Left renal pelvis (tissue), 4 donors: ENCODE measurements around the gene C1QTNF8. TPM values are rescaled to one million over a fixed set of nuclear protein-coding genes. Genes with fewer than 3 reads are reported as not detected.
"Not testable (repeated sequence)": the region's sequence is repeated elsewhere in the genome, so short reads cannot be mapped to it uniquely, and the experiment has no call there.

Source experiments
- DNase-seq, 4 donors: peaks; one replicate each; pipeline ENCODE4 v3.0.0-alpha.2; 2013; ENCODE audit warnings: low read depth in 4 of 4, low spot score in 3 of 4
- polyA plus RNA-seq, 4 donors: library from polyadenylated mRNA; unstranded; fragments of 120-200 nt; gene quantifications; one replicate each; pipeline ENCODE4 v1.2.1, GENCODE V29; 2013; ENCODE audit not compliant: insufficient read length in 4 of 4

C1QTNF8 gene
- polyA plus RNA-seq, 4 donors, result not detected

- DNase-seq, result no peak
Measured at GRCh38 chr16:1095450-1096168, 435 bp downstream of the C1QTNF8 start.

- DNase-seq, result no peak
Measured at GRCh38 chr16:1094601-1095449, 1.2 kb downstream of the C1QTNF8 start.

- DNase-seq, result no peak
Measured at GRCh38 chr16:1094124-1094479, 1.9 kb downstream of the C1QTNF8 start.

GRCh38 chr16:1093284-1094123, 2.5 kb downstream of the C1QTNF8 start:
- no peak for DNase-seq

- not testable (repeated sequence) for DNase-seq
Measured at GRCh38 chr16:1092685-1093283, 3.3 kb downstream of the C1QTNF8 start.

GRCh38 chr16:1091992-1092552, 4.0 kb downstream of the C1QTNF8 start:
- no peak for DNase-seq

- DNase-seq, result peak in 1 of 4 donors; percentile 57
Measured at GRCh38 chr16:1090620-1091587, 5.1 kb downstream of the C1QTNF8 start.

- no peak for DNase-seq
Measured at GRCh38 chr16:1089822-1090619, 6.0 kb downstream of the C1QTNF8 start.

- no peak for DNase-seq
Measured at GRCh38 chr16:1089439-1089821, 6.6 kb downstream of the C1QTNF8 start.

- no peak for DNase-seq
Measured at GRCh38 chr16:1088295-1089170, 7.5 kb downstream of the C1QTNF8 start.

- DNase-seq, result not testable (repeated sequence)
Measured at GRCh38 chr16:1086443-1086842, 9.6 kb downstream of the C1QTNF8 start.

GRCh38 chr16:1084971-1085370, 11.1 kb downstream of the C1QTNF8 start:
- DNase-seq, result no peak

GRCh38 chr16:1082952-1083675, 12.9 kb downstream of the C1QTNF8 start:
- peak in 1 of 4 donors; percentile 63 for DNase-seq

GRCh38 chr16:1082266-1082951, 13.6 kb downstream of the C1QTNF8 start:
- DNase-seq, result no peak

GRCh38 chr16:1081734-1082265, 14.2 kb downstream of the C1QTNF8 start:
- DNase-seq, result no peak
